BJ (cell line): ENCODE data around the gene SLC34A2. TPM values are rescaled to one million over a fixed set of nuclear protein-coding genes. Genes with fewer than 3 reads are reported as not detected.

Experiments
- CTCF ChIA-PET: fragments of 350-600 bp; formaldehyde crosslinking; extraction: SDS; loops from one replicate; lab custom pipeline; 2021; ENCODE audit warnings: antibody characterized with exemption, inconsistent platforms; lab: Yijun Ruan, JAX
- POLR2A ChIA-PET: fragments of 300-600 bp; sonication (Branson Sonifier 250); formaldehyde crosslinking; extraction: SDS; loops from one replicate; lab custom pipeline; 2021; ENCODE audit warnings: antibody characterized with exemption; lab: Charles Lee
- DNase-seq: peaks from one replicate; pipeline ENCODE4 v3.0.0-alpha.2; 2011; ENCODE audit warnings: low read depth
- H3K27me3 ChIP-seq: 2 replicates; pipeline ENCODE4 v1.6.0; 2011; ENCODE audit warnings: low read length; ENCODE audit not compliant: control insufficient read depth, insufficient read depth
- H3K36me3 ChIP-seq: 2 replicates; pipeline ENCODE4 v1.5.1; 2011; ENCODE audit warnings: low read length; ENCODE audit not compliant: control insufficient read depth, insufficient read depth
- H3K4me3 ChIP-seq: 2 replicates; pipeline ENCODE4 v1.5.1; 2011; ENCODE audit warnings: low read depth, mild to moderate bottlenecking, control low read depth, low read length
- CTCF ChIP-seq: IDR thresholded peaks from 2 replicates; pipeline ENCODE4 v1.5.1; 2011; ENCODE audit warnings: low read depth, mild to moderate bottlenecking, control low read depth, inconsistent platforms, low read length, moderate library complexity; ENCODE audit not compliant: insufficient read depth
- polyA plus RNA-seq: library from polyadenylated mRNA; depleted of rRNA; stranded (reverse); fragments of >200 nt; gene quantifications from 2 replicates; pipeline ENCODE4 v1.2.3, GENCODE V29; 2011

The SLC34A2 gene
- polyA plus RNA-seq, 1 experiment: 0.02 TPM

- no peak for DNase-seq
- 0 out of 2 replicates have a peak, but pooled peaks cover 2% of the 10 kb centered on the region for H3K27me3 ChIP-seq
- CTCF ChIA-PET: no interaction called here
- TF ChIP-seq CTCF: no peak
- no peak overlapping the region for H3K4me3 ChIP-seq
- no peaks in the 10 kb centered on the region for H3K36me3 ChIP-seq
- POLR2A ChIA-PET: interaction anchor here (0.7 kb wide), 1 partner anchor 254 kb away, joined by 6 read pairs; no protein-coding TSS in a partner anchor
These were observed 47.2 kb downstream of the SLC34A2 start for GRCh38 chr4:25702848-25703247.

- ChIA-PET POLR2A (no interaction called here), CTCF (no interaction called here)
- DNase-seq: no peak
- TF ChIP-seq CTCF: no peak
- Histone ChIP-seq H3K4me3 (no peak overlapping the region), H3K36me3 (no peaks in the 10 kb centered on the region), H3K27me3 (0 out of 2 replicates have a peak, but pooled peaks cover 3% of the 10 kb centered on the region)
These were observed 48.2 kb downstream of the SLC34A2 start for GRCh38 chr4:25703731-25704388.

GRCh38 chr4:25704516-25704915, 48.9 kb downstream of the SLC34A2 start:
- 0 out of 2 replicates have a peak, but pooled peaks cover 3% of the 10 kb centered on the region for H3K27me3 ChIP-seq
- DNase-seq: no peak
- ChIA-PET POLR2A (no interaction called here), CTCF (no interaction called here)
- no peak overlapping the region for H3K4me3 ChIP-seq
- TF ChIP-seq CTCF: no peak
- H3K36me3 ChIP-seq: no peaks in the 10 kb centered on the region

- H3K4me3 ChIP-seq: no peak overlapping the region
- no peak for DNase-seq
- POLR2A ChIA-PET: no interaction called here
- TF ChIP-seq CTCF: no peak
- CTCF ChIA-PET: no interaction called here
- 0 out of 2 replicates have a peak, but pooled peaks cover 3% of the 10 kb centered on the region for H3K27me3 ChIP-seq
- H3K36me3 ChIP-seq: no peaks in the 10 kb centered on the region
These were observed 55.0 kb downstream of the SLC34A2 start for GRCh38 chr4:25710637-25711036.

GRCh38 chr4:25712611-25713010, 57.0 kb downstream of the SLC34A2 start:
- no peak for TF ChIP-seq CTCF
- CTCF ChIA-PET: no interaction called here
- no peaks in the 10 kb centered on the region for H3K36me3 ChIP-seq
- no peak for DNase-seq
- no peak overlapping the region for H3K4me3 ChIP-seq
- 0 out of 2 replicates have a peak, but pooled peaks cover 1% of the 10 kb centered on the region for H3K27me3 ChIP-seq
- POLR2A ChIA-PET: no interaction called here
